ENCODE results near the gene LYPD3.

LYPD3 gene

DNA sequence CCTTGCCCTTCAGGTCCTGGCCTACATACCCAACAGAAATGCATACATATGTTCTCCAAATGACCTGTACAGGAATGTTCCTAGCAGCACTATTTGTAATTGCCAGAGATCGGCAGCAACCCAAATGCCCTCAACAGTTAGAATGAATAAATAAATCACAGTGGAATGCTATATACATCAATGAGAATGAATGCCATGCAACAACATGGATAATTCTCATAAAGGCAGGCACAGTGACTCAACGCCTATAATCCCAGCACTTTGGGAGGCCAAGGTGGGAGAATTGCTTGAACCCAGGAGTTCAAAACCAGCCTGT, 32.1 kb downstream of the LYPD3 start:
- DNase-seq (ENCODE audit: low read depth, low spot score) = no peak

DNA sequence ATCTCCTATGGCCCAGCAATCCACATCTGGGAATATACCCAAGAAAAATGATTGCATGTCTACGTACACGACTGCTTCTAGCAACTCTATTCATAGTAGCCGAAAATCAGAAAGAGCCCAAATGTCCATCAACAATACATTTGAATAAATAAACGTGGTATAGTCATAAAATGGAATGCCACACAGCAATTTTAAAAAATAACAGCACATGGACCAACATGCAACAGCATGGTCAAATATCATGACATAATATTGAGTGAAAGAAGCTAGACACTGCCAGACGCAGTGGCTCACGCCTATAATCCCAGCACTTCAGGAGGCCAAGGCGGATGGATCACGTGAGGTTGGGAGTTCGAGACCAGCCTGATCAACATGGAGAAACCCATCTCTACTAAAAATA, 34.4 kb downstream of the LYPD3 start:
- no peak for DNase-seq (ENCODE audit: low read depth, low spot score)

DNA sequence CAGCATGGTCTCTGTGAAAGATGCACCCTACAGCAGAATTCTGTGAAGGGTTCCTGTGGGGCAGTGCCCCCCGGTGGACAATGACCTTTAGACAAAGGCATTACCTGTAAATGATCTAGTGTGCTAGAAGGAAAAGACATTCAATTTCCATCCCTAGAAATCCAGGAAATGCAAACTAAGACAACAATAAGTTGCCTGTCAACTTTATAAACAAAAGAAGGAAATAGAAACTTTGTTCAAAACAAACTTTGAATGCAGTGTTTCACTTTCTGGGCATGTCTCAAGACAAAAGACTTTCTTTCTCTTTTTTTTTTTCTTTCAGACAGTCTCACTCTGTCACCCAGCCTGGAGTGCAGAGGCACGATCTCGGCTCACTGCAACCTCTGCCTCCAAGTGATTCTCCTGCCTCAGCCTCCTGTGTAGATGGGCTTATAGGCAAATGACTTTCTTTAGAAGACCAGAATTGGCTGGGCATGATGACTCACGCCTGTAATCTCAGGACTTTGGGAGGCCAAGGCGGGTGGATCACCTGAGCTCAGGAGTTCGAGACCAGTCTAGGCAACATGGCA, 35.2 kb downstream of the LYPD3 start:
- DNase-seq (ENCODE audit: low read depth, low spot score) = no peak

DNA sequence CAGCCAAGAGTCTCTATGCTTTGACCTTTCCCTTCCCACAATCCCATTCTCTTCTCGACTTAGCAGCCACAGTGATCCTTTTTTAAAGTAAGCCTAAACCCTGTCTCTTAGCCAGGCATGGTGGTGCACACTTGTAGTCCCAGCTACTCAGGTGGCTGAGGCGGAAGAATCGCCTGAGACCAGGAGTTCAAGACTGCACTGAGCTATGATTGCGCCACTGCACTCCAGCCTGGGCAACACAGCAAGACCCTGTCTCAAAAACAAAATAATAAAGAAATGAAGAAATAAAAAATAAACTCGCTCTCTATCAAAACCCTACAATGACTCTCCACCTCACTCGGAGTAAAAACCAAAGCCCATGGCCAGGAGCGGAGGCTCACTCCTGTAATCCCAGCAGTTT, 36.0 kb downstream of the LYPD3 start:
- no peak for DNase-seq (ENCODE audit: low read depth, low spot score)

DNA sequence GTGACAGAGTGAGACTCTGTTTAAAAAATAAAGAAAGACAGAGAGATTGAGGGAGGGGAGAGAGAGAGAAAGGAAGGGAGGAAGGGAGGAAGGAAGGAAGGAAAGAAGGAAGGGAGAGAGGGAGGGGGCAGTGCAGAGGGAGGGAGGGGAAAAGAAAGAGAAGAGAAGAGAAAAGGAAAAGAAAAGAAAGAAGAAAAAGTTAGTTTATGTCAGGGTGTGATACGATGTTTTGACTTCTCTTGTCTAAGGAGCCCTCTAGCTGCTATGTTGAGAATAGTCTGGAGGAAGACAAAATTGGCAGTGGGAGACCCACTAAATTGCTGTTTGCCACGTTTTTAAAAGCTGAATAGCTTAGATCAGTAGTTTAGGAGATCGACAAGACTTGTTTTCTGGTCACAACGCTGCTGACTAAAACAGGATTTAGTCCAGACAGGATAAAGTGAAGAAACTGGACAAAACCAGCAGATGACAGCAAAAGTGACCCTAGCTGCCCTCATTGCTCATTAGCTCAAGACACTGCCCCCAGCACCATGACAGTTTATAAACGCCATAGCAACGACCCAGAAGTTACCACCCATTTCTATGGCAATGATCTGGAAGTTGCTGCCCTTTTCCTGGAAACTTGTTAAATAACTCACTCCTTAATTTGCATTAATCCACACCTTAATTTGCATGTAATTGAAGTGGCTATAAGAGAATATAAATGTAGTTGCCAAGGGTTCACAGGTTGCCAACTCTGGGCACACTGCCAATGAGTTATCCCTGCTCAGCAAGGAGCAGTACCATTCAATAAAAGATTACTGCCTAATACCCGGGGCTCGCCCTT, 39.6 kb downstream of the LYPD3 start:
- no peak for DNase-seq (ENCODE audit: low read depth, low spot score)

DNA sequence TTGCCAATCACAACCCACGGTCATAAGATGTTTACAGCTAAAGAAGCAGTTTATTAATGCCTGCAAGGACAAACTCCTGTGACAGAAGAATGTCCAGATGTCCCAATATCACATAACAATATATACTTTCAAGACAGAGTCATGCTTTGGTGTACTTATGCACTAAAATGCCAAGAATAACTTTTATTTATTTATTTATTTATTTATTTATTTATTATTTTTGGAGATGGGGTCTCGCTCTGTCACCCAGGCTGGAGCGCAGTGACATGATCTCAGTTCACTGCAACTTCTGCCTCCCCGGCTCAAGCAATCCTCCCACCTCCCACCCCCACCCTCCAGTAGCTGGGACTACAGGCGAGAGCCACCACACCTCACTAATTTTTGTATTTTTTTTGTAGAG, 41.6 kb downstream of the LYPD3 start:
- no peak for DNase-seq (ENCODE audit: low read depth, low spot score)

DNA sequence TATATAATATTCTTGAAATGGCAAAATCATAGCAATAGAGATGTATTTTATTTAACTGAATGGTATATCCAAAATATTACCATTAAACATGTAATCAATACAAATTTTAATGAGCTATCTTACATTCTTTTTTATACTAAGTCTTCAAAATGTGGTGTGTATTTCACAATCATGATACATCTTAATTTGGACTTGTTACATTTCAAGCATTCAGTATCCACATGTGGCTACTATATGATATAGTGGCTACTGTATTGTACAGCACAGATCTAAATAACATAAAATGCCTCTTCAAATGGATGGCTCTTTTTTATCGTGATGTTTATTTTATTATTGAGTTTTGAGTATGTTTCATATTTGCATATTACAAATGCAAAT, 42.7 kb downstream of the LYPD3 start:
- no peak for DNase-seq (ENCODE audit: low read depth, low spot score)

DNA sequence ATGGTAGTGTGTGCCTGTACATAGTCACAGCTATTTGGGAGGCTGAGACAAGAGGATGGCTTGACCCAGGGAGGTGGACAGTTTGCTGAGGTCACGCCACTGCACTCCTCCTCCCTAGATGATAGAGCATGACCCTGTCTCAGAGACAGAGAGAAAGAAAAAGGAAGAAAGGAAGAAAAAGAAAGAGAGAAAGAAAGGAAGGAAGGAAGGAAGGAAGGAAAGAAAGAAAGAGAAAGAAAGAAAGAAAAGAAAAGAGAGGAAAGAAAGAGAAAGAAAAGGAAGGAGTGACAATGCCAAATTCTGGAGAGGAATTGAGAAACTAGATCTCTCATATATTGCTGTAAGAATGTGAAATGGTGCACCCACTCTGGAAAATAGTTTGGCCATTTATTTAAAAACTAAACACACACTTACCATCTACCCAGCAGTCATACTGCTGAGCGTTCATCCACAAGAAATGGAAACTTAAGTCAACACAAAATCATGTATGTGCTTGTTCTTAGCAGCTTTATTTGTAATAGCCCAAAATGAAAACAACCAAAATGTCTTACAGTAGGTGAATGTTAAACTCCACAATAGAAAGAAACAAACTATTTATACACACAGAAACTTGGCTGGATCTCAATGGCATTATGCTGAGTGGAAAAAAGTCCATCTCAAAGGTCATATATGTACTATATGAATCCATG, 43.3 kb downstream of the LYPD3 start:
- no peak for DNase-seq (ENCODE audit: low read depth, low spot score)

DNA sequence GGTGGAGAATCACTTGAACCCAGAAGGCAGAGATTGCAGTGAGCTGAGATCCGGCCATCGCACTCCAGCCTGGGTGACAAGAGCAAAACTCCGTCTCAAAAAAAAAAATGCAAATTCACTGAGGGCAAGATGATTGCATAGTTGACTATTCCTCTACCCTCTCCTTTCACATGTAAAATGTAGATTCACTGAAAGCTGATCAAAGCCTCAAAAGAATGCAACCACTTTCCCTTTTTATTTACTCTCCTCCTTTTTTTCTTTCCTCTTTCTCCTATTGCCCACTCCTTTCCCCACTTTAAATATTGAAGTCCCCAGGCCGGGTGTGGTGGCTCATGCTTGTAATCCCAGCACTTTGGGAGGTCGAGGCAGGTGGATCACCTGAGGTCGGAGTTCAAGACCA, 44.5 kb downstream of the LYPD3 start:
- peak; percentile 29 for DNase-seq (ENCODE audit: low read depth, low spot score)

DNA sequence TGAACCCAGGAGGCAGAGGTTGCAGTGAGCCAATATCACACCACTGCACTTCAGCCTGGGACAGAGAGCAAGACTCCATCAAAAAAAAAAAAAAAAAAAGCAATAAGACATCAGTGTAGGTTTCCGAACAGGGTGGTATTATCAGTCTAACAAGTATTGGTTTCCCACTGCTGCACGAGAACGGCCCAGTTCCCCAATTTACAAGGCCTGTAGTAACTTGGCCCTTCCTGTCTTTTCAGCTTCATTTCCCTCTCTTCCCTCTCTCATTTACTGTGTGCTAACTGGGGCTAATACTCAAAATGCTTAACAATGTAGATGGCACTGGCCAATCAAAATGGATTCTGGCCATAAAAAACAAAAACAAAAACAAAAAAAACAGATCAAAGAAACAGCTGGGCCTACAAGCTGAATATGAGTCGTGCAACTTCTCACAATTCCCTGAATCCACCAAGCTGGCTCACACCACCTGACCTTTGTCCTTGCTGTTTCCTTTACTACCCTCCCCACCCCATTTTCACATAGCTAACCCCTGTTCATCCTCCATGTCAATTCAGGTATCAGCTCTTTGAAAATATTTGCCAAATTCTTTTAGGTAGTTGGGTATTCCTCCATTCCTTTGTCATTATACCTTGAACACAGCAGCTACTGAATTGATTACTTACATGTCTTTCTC, 48.3 kb downstream of the LYPD3 start:
- no peak for DNase-seq (ENCODE audit: low read depth, low spot score)

DNA sequence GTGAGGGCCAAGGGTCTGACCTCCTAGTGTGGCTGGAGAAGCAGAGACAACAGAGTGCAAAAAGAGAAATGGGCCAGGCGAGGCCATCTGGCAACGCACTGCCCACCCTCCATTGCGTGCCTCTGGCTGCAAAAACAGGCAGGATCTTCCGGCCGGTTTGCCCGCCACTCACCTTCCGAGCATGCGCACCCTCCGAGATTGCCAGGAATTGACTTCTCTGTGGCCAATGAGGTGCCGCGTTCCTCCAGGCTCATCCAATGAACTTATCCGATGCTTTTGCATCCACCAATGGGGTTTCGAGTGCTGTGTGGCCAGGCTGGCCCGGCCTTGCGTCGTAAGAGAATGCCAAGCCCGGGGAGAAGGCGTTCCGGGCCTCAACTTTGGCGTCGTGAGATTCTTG, 50.9 kb downstream of the LYPD3 start, which contains the start of gene TEX101:
Gene TEX101, plus strand, starts transcription at position 337 of the 400 bp plus-strand sequence. CDS start 1,030 bp downstream, outside the sequence.
- DNase-seq (ENCODE audit: low read depth, low spot score) = no peak

DNA sequence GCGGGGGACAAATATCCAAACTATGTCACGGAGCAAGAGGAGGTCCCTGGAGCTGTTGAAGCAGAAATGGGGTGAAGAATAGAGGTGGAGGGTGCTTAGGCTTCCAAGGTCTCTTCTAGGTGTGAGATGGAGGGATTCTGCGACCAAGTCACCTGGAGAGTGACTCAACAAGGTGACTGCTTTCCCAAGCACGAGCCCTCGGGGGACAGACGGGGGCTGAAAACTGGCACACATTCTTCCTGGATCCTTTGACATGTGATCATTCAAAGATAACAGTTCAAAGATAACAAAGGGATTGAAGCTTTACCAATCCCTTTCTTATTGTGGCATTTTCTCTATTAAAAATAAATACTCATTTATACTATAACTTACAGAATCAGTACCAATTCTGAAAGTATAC, 53.0 kb downstream of the LYPD3 start:
- DNase-seq (ENCODE audit: low read depth, low spot score) = peak; percentile 14
